ENCODE data around the gene SCRT2.

The SCRT2 gene

DNA sequence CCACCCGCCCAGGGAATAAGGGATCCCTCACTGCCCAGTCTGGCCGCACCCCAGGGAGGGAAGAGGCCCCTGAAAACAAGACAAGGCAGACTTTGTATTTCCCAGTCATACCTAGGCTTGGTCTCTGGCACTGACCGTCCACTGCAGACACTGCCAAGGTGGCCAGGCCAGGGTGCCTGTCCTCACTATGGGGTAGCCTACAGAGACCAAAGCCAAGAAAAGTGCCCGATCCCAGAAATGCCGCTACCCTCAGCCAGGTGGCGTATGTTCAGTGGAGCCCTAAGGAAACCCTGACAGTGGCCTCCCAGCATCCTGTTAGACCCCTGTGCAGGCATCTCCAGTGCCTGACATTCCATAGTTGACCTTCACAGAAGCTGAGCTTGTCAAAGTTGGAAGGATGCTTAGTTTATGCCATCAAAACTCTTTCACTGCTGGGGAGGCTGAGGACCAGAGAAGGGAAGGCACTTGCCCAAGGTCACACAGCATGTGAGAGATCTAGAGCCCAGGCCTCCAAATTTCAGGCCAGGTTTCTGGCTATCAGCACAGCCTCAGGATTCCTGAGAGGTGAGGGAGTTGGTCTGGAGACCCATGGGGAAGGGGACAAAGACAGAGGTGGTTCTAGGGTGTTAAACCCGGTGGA, 2.5 kb downstream of the SCRT2 start:
- DNase-seq (ENCODE audit: low spot score), result no peak

DNA sequence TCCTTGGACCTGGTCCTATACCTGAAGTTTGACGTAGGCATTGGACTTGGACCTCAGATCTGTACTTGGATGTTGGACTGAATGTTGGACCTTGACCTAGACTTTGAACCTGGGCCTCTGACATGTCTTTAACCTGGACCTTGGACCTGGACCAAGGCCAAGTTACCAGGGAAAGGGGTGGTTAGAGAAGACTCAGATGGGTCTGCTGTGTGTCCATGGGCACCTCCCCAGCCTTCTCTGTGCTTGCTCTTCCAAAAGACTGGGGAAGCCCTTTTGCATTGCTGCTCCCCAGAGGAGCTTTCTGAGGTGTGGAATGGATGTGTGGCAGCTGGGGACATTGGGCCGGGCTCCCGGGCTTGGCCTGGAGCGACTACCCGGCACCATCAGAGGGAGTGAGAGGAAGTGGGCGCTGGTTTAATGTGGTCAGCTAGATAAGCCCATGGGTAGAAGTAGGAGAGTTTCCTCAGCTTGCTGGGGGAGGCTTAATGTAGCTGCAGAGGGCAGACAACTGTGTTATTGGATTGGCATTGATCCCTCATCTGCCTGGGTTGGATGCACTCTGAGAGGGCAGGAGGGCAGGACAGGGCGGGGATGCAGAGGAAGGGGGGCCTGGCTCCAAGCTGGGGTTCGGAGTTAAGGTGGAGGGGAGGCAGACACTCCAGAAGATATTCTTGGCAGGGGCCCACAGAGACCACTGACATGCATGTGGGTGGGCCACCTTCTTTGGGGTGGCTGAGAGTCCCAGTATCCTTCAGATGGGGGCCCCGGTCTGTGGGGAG, 4.2 kb downstream of the SCRT2 start:
- no peak for DNase-seq (ENCODE audit: low spot score)

DNA sequence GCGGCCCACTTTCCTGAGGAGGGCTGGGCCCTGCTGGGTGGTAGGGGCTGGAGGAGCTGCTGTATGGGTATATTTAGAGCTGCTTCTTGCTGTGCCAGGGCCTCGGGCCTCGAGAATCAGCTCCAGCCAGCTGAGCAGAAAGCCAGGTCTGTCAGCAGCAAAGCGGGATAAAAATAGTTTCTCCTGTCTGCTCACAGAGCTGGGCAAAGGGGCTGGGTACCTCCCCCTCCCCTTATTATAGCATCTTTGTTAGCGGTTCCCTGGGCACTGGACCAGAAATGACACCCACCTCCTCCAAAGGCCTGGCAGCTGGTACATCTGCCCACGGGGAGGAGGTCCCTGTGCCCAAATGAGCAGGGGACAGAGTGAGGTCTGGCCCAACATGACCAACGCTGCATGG, 6.0 kb downstream of the SCRT2 start:
- DNase-seq (ENCODE audit: low spot score), result no peak

DNA sequence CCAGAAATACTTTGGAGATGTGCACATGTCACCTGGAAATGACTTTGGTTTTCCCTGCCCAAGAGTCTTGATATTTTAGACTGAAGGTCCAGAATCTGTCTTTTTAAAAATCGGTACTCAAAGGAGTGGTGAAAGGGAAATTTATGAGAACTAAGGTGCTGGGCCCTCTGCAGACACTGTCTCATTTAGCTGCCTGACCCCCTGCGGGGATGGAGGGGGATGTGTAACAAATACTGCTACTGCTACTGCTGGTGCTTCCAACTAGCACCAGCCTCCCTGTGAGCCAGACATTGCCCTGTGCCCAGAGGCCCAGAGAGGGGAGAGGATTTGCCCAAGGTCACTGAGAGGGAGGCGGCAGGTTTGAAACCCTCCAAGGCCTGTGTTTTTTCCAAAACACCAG, 7.0 kb downstream of the SCRT2 start:
- no peak for DNase-seq (ENCODE audit: low spot score)

GRCh38 chr20:668050-668449, 7.6 kb downstream of the SCRT2 start:
- DNase-seq (ENCODE audit: low spot score), result no peak

GRCh38 chr20:667351-668034, 8.1 kb downstream of the SCRT2 start:
- DNase-seq (ENCODE audit: low spot score), result peak; percentile 72

GRCh38 chr20:666877-667276, 8.7 kb downstream of the SCRT2 start:
- no peak for DNase-seq (ENCODE audit: low spot score)

- DNase-seq (ENCODE audit: low spot score), result no peak
Measured at GRCh38 chr20:665276-665675, 10.3 kb downstream of the SCRT2 start.

DNA sequence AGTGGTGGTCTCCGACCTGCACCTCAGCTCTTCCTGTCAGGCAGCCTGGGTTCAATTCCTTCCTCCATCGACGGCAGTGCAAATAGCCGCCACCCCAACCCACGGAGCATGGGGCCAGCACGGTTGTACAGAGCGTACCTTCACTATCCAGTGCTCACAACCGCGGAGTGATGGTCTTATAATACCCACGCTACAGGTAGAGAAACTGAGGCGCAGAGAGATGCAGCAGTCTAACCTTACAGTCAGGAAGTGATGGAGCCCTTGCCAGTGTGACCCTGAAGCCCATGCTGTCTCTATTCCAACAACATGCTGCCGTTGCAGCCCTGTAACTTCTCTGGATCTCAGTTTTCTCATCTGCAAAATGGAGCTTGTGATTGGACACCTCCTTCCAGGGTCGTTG, 11.0 kb downstream of the SCRT2 start:
- no peak for DNase-seq (ENCODE audit: low spot score)

DNA sequence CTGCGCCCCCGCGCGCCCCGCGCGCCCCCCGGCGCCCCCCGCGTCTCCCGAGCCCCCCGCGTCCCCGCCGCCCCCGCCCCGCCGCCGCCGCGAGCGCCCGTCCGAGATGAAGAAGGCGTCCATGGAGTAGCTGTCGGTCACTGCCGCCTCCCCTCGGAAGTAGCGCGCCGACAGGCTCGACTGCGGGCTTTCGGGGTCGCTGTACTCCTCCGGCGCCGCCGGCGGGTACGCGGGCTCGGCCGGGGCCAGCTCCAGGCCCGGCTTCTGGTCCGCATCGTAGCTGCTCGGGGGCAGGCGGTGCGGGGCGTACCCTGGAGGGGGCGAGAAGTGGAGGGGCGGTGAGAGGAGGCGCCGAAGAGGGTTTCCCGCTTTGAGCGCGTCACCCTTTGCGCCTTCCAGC, 11.5 kb downstream of the SCRT2 start:
- DNase-seq (ENCODE audit: low spot score), result no peak

GRCh38 chr20:663315-664090, 12.1 kb downstream of the SCRT2 start:
- DNase-seq (ENCODE audit: low spot score), result no peak

DNA sequence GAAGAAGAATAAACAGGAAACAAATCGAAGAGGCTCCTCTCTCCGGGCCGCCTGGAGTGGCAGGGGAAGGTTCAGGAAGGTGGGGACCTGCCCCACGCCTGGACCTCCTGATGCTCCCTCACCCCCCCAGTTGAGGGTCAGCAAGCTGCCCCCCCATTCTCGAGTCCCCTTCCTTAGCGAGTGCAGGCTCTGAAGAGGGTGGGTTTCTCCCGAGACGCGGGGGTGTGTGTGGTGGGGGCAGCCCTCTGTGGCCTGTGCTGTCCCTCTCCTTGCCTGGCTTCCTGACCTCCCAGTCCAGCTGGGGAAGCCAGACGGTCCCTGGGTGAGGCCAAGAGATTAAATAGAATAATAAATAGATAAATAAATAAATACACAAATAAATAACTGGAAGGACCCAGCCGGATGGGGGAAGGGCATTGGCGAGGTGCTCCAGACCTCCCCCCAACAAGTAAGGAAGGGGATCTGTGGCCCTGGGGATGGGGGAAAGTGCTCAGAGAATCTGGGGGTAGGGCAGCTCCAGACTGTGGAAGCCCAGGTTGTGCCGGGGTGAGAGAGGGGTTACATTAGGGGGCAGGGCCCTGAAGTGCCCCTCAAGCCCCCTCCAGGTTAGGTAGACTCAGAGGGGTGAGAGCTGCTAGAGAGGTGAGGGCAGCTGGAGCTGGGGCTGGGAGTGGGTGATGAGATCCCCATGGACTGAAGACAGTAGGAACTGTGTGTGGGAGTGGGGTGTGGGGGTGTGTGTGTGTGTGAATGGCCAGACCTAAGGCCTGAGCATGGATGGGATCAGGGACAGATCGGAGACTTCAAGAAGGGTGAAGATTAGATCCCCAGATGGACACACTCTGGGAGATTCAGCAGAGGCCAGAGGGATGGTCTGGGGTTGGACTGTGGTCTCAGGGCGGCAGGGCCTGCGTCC, 13.1 kb downstream of the SCRT2 start:
- no peak for DNase-seq (ENCODE audit: low spot score)

GRCh38 chr20:661474-662270, 13.9 kb downstream of the SCRT2 start:
- DNase-seq (ENCODE audit: low spot score), result no peak

GRCh38 chr20:658731-659291, 16.8 kb downstream of the SCRT2 start:
- no peak for DNase-seq (ENCODE audit: low spot score)

DNA sequence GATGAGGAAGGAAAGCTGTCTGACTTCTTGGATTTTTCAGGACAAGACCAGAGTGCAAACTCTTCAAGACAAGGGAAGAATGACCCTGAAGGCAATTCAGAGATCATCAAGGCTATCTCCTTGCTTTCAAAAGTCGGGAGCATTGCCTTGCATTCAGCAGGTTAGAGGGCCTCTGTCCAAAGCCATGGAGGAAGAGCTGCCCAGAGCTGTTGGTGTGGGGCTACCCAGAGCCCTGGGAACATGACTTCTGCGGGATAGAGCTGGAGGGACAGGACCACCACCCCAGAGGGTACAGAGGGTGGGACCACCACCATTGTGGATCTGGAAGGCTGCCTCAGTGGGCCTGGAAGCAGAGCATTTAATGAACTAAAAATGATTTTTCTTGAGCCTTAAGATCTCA, 17.4 kb downstream of the SCRT2 start:
- DNase-seq (ENCODE audit: low spot score), result no peak

DNA sequence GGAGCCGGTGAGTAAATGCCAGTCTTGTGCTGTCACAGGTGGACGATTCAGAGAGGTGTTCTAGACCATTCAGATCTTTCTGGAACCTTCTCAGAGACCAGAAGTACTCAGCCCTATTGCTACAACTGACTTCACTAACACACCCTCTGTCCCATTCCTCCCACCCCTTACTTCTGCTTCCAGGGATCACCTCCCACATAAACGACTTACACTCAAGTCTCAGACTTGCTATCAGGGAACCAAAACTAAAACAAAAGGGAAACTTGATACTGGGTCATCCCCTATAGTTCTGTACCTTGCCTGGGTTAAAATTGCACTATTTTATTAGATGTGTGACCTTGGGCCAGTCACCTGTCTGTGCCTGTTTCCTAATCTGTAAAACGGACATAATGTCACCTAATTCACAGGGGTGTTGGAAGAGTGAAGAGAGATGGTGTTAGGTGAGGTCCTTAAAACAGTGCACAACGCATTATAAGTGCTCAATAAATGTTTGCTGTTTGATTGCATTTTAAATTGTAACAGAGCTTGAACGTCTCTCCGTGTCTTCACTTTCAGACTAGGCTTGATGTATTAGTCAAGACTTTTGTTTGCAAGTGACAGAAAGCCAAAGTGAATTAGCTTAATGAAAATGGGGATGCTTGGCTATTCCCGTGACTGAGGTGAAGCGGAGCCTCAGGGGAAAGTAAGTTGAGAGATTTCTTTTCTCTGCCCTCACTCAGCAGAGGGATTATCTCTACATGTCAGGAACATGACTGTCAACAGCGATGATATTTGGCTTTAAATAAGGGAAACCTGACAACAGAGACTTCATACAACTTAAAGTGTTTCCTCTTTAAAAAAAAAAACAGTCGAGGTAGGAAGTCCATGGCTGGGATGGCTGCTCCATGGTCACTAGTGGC, 19.6 kb downstream of the SCRT2 start:
- no peak for DNase-seq (ENCODE audit: low spot score)

- DNase-seq (ENCODE audit: low spot score), result no peak
Measured at GRCh38 chr20:654417-654750, 21.2 kb downstream of the SCRT2 start.

- no peak for DNase-seq (ENCODE audit: low spot score)
Measured at GRCh38 chr20:653590-654416, 21.8 kb downstream of the SCRT2 start.
